DMS 273 (cell line): ENCODE data around the gene DOK5.

Experiments used
- DNase-seq: peaks from one replicate; lab custom pipeline; 2025; ENCODE audit not compliant: unreplicated experiment; lab: John Stamatoyannopoulos, UW

Gene DOK5

GRCh38 chr20:54681869-54682268, 206.5 kb downstream of the DOK5 start:
- peak; percentile 4 for DNase-seq

- DNase-seq = no peak
These were observed 213.1 kb downstream of the DOK5 start for GRCh38 chr20:54688476-54688875.

- no peak for DNase-seq
These were observed 214.9 kb downstream of the DOK5 start for GRCh38 chr20:54690323-54690722.

- no peak for DNase-seq
These were observed 215.9 kb downstream of the DOK5 start for GRCh38 chr20:54691327-54691726.

- no peak for DNase-seq
These were observed 216.9 kb downstream of the DOK5 start for GRCh38 chr20:54692168-54692887.

- DNase-seq = no peak
These were observed 219.1 kb downstream of the DOK5 start for GRCh38 chr20:54694516-54694915.

- no peak for DNase-seq
These were observed 223.0 kb downstream of the DOK5 start for GRCh38 chr20:54698373-54698772.
